ENCODE measurements around the gene DEXI.
A peak's percentile ranks its signal among the peaks of the same experiment; 100 is the strongest.

Gene DEXI

DNA sequence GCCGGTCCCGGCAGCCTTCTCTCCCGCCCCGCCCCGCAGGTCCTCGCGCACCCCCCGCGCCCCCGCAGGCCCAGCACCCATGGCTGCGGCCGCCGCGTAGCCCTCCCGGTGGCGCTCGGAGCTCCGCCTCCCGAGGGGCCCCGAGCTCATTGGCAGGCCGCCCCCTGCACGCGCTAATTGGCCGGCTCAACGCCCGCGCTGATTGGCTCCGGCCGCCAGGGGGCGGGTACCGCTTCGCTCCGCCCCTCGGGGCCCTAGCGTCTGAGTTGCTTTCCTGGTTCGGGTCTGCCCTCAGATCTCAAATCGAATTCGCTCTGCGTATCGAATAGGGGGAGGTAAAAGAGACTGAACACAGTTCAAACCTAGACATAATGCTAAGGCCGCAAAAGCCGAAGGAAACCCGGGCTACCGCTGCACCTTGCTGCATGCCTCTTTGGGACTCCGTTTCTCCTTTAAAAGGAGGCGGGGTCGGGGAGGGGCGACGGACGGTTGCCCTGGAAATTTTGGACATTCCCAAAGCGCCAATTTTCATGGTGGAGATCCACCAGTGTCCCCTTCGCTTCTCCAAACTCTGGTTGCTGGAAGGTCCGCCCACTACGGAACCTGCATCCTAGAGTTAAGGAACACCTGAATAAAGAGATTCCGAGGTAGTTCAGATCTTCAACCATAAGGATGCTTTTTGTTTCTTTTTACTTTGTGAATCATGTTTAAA is at the start of gene DEXI:
Gene DEXI (minus strand): TSS at position 117 of the 712 bp plus-strand sequence. CDS start 463 bp downstream, outside the sequence.
- DNase-seq, result peak; percentile 88

DNA sequence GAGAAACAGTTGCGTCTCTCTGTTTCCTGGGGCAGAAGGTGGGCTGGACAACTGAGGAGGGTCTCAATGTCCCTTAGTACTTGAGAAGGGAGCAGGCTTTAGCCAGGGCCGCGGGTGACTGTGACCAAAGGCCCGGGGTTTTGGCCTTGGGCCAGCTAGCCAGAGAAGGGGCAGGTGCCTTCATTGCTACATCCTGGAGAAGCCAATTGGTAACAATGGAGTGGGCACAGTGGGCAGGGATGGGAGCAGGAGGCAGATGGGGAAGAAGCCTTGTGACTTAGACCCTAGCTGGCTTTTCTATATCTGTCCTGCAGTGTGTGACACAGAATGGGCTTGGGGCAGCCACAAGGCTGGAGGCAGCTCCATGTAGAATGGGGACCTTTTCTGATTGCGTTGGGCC is 48.1 kb upstream of the DEXI start:
- DNase-seq, result peak; percentile 8

GRCh38 chr16:10989559-10989958 is 47.3 kb upstream of the DEXI start:
- DNase-seq, result no peak

- DNase-seq, result no peak
These were observed 46.6 kb upstream of the DEXI start for GRCh38 chr16:10988879-10989278.

GRCh38 chr16:10988164-10988803 is 46.0 kb upstream of the DEXI start:
- DNase-seq, result no peak

- no peak for DNase-seq
These were observed 45.3 kb upstream of the DEXI start for GRCh38 chr16:10987361-10988163.

DNA sequence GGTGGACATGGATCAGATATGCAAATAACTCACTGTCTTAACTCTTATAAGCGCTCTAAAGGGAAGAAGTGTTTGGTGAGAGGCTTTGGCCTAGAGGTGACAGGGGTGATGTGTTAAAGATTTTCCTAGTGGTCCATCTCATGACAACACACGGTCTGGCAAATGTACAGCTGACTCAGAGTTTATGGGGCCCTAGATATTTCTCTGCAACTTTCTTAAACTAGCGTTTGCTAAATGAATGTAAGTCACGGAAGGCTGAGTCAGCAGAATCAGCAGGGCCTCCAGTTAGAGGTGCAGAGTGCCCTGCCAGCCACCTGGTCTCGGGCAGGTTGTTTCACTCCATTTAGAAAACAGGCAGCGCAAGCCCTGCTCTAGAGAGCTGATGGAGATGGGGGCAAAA is 42.2 kb upstream of the DEXI start:
- no peak for DNase-seq

GRCh38 chr16:10983159-10983558 is 40.9 kb upstream of the DEXI start:
- no peak for DNase-seq

DNA sequence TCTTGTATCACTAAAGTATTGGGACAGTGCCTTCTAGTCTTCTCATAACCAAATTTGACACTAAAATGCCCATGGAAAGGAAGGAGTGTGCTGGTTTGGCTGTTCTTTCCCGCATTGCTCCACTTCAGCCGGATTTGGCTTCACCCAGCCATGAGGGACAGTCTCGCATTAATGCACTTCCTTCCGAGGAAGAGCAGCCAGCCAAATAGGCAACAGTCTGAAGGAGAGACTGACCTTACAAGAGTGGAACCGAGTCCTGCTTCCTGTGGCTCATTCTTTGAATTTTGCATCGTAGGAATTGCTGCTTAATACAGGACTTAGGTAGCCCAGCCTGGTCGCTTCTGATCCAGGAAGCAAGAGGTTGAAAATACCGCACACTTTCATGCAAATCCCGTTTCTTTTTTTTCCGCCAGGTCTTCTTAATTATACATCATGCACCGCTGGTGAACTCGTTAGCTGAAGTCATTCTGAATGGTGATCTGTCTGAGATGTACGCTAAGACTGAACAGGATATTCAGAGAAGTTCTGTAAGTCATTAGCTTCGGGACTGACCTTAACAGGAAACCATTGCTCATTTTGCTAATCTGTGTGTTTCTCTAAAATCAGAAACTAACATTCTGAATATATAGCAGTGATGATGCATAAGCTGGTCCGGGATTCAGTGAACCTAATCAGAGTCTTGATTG is 40.3 kb upstream of the DEXI start:
- DNase-seq, result no peak

DNA sequence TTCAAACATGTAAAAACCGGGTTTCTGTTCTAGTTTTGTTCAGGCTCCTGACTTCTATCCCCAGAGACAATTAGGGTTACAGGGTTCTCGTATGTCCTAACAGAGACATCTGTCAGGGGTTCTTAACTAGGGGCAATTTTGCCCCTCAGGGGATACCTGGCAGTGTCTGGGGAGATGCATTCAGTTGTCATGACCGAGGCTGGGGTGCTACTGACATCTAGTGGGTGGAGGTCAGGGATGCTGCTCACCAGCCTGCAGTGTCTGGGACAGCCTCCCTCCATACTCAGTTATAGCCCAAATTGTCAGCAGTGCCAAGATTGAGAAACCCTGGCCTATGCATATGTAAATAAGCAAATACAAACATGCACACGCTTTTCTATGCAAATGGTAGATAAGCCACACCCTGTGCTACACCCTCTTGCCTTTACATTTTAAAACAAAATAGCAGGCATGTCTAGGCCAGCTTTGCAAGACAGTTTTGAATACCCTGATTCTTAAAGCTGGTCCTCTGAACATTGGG is 39.5 kb upstream of the DEXI start:
- DNase-seq, result no peak

DNA sequence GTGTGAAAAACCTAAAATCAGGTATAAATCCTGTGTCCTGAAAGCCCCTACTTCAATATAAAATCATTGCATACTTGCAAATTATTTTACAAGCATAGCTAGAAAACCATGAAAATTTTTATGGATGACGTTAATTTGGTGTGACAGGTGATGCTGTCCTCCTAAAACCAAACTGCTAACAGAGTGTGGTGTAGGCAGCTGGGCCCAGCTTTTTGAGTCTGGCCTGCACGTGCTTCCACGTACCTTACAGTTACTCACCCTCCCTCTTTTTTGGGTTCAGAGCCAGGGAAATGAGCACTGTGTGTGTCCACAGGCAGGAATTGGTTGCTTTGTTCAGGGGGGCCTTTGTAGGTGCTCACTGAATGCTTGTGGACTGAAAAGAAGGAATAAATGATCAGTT is 38.5 kb upstream of the DEXI start:
- DNase-seq, result no peak

DNA sequence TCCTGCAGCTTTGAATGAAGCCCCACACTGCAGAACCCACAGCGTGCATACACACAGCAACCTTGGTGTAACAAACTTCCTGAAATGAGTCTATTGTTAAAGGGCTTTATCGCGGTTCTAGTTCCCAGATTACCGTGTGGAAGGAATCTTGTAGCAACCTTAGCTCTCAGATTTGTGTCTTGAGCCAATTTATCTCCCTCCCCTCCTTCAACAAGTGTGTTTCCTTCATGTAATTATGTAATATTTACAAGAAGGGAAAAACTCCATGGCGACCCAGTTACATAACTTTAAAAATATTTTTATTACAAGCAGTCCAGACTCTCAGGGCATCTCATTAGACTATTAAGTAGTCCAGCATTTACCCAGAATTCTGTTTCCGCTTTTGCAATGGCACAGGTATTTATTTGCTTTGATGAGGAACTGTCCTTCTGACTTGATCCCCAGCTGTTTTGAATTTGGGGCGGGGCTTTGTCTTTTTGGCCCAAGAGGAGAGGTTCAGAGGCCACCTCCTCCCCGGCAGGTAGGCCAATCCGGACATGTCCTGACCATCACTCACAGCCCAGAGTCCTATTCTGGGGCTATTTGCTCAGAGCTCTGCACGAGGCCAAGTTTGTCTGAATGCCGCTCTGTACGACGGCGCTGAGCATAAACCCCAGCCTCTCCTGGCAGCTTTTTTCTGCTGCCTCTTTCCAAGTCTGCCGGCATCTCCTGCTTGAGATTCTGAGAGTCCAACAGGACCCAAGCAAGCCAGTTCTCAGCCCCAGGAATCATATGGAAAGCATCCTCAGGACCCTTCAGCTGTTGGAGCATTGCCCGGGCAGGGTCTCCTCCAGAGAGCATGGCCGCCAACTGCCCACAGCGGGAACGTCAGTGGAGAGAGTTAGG is 37.7 kb upstream of the DEXI start:
- DNase-seq, result no peak

- DNase-seq, result no peak
These were observed 36.7 kb upstream of the DEXI start for GRCh38 chr16:10978871-10979446.

- DNase-seq, result no peak
These were observed 35.9 kb upstream of the DEXI start for GRCh38 chr16:10978124-10978523.

- DNase-seq, result no peak
These were observed 34.4 kb upstream of the DEXI start for GRCh38 chr16:10976634-10977033.

- no peak for DNase-seq
These were observed 30.7 kb upstream of the DEXI start for GRCh38 chr16:10972819-10973464.

DNA sequence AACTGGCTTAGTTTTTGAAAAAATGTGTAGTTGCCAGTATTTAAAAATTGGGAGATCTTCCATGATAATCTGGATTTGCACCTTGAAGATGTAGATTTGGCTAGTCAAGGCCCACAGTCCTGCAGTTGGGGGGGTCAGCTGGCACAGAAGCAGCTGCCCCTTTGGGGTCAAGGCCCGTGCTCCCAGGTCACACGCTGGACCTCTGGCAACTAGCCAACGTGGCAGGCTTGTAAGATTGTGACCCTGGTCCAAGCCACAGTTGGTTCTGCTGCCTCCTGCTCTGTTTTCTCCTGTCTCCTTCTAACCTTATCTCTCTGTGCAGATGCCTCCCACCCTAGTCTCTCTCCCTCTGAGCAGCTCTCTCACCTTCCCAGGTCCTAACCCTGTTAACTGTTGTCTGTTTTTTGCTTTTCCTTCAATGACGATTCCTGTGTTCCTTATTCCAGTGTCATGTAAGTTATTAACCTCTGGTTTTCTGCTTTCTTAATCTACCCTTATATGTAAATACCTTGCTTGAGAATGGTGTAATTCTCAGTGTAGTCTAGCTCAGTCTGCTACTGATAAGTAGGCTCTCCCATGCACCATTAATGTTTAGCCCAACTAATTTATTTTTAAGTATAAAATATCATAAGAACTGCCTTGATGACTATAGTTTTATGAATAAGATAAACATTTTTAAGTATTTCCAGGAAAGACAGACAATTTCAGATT is 30.0 kb upstream of the DEXI start:
- DNase-seq, result no peak

DNA sequence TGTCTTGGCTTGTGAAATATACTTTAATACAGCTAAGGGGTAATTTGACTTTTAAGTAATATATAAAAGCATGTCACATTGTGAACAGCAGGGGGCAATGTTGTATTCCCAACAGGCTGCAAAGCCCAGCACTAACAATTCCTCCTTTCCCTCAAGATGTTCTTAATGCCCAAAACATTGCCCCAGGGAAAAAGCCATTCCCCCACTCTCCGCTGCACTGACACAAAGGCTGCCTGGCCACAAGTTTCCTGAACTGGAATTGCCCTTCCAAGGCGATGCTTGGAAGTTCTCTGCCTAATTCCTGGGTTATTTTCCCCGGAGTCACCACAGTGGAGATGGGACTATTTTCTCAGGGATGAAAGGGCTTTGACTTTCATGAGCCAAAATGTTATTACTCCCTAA is 29.3 kb upstream of the DEXI start:
- peak; percentile 50 for DNase-seq

GRCh38 chr16:10970065-10970464 is 27.8 kb upstream of the DEXI start:
- DNase-seq, result no peak

DNA sequence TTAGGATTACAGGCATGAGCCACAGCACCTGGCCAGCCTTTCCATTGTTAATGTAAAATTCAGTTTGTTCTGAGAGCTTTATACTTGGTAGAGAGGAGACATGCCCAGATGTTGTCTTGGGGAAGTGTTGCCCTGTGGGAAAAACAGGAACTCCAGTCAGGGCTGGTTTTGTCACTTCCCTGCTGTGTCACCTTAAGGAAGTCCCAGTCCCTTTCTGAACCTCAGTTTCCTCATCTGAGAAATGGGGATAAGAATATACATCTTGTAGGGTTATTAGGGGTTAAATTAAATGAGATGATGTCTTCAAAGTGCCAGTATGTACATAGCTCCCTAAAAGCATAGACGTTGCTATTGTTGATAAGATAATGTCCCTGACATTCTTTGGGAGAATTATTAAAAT is 27.3 kb upstream of the DEXI start:
- DNase-seq, result no peak
